Measurements from ENCODE around the gene TBL1XR1. TPM values are rescaled to one million over a fixed set of nuclear protein-coding genes. Genes with fewer than 3 reads are reported as not detected.
"Not testable (repeated sequence)": the region's sequence is repeated elsewhere in the genome, so short reads cannot be mapped to it uniquely, and the experiment has no call there.

TBL1XR1 gene
- total RNA-seq, 1 experiment from 2014 or later, result 127 TPM

DNA sequence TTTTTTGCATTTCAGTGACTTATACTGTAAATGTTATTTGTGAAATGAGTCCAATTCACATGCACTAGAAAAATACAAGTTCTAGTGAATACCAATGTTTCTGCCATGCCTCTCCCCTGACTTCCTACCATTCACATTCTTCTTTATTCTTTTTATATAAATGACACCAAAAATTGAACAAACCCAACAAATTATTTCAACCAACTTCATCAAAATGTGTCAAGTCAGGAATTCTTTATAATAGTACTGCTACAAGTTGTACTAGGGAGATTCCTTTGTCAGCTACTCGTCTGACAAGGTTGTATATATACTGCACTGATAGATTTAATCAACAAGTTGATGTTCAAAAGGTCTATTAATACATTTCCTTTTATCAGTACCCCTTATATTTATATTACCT, 3.0 kb downstream of the TBL1XR1 start:
- no peak overlapping the region for H3K27ac Mint-ChIP-seq (ENCODE audit: unreplicated experiment)
- H3K9me3 Mint-ChIP-seq (ENCODE audit: unreplicated experiment), result no peaks in the 10 kb centered on the region
- POLR2A ChIA-PET, result interaction anchor here (0.6 kb wide), 1 partner anchor 67 kb away, joined by 4 read pairs; no protein-coding TSS in a partner anchor
- H3K9me3 ChIP-seq, result no peaks in the 10 kb centered on the region
- intact Hi-C loops (cut with micrococcal nuclease; ENCODE audit: unreplicated experiment), result loop anchor here (2.0 to 10.0 kb wide), 2 partner anchors 143 to 1191 kb away; no protein-coding TSS in a partner anchor
- no peak for DNase-seq
- H3K4me3 Mint-ChIP-seq (ENCODE audit: unreplicated experiment), result peak overlapping the region; percentile 95
- no peaks in the 10 kb centered on the region for H3K27me3 ChIP-seq (replicated peaks; ENCODE audit: control insufficient read depth, insufficient read depth, low read length)
- H3K36me3 Mint-ChIP-seq (ENCODE audit: insufficient read depth, unreplicated experiment), result peaks cover 22% of the 10 kb centered on the region
- CTCF ChIA-PET, result no interaction called here
- no TSS peak for BruUV-seq (replicated peaks)
- H3K27me3 Mint-ChIP-seq (ENCODE audit: insufficient read depth, unreplicated experiment), result no peaks in the 10 kb centered on the region
- H3K4me1 Mint-ChIP-seq (ENCODE audit: low read depth, unreplicated experiment), result peaks cover 27% of the 10 kb centered on the region
- no peak overlapping the region for H3K4me3 ChIP-seq (ENCODE audit: low read depth, low read length)
- H3K36me3 ChIP-seq (ENCODE audit: control insufficient read depth, insufficient read depth, low read length), result no peaks in the 10 kb centered on the region
- no peak for TF ChIP-seq CTCF (IDR thresholded peaks at IDR 0.05; ENCODE audit: insufficient read depth in 1 of 2, low read depth in 1 of 2, low read length in 1 of 2, severe bottlenecking in 1 of 2, unreplicated experiment in 1 of 2)
- peaks cover 18% of the 10 kb centered on the region for H3K4me1 ChIP-seq

GRCh38 chr3:177193688-177194268, 3.5 kb downstream of the TBL1XR1 start:
- H3K36me3 Mint-ChIP-seq (ENCODE audit: insufficient read depth, unreplicated experiment), result peaks cover 22% of the 10 kb centered on the region
- CTCF ChIA-PET, result no interaction called here
- H3K27me3 ChIP-seq (replicated peaks; ENCODE audit: control insufficient read depth, insufficient read depth, low read length), result no peaks in the 10 kb centered on the region
- H3K9me3 ChIP-seq, result no peaks in the 10 kb centered on the region
- DNase-seq, result no peak
- no peak overlapping the region for H3K4me3 ChIP-seq (ENCODE audit: low read depth, low read length)
- no peak overlapping the region for H3K4me3 Mint-ChIP-seq (ENCODE audit: unreplicated experiment)
- no TSS peak for BruUV-seq (replicated peaks)
- POLR2A ChIA-PET, result interaction anchor here (0.6 kb wide), 1 partner anchor 67 kb away, joined by 4 read pairs; no protein-coding TSS in a partner anchor
- H3K4me1 Mint-ChIP-seq (ENCODE audit: low read depth, unreplicated experiment), result peaks cover 24% of the 10 kb centered on the region
- no peaks in the 10 kb centered on the region for H3K27me3 Mint-ChIP-seq (ENCODE audit: insufficient read depth, unreplicated experiment)
- no peak overlapping the region for H3K27ac Mint-ChIP-seq (ENCODE audit: unreplicated experiment)
- H3K36me3 ChIP-seq (ENCODE audit: control insufficient read depth, insufficient read depth, low read length), result no peaks in the 10 kb centered on the region
- intact Hi-C loops (cut with micrococcal nuclease; ENCODE audit: unreplicated experiment), result loop anchor here (2.0 to 10.0 kb wide), 2 partner anchors 143 to 1191 kb away; no protein-coding TSS in a partner anchor
- peaks cover 15% of the 10 kb centered on the region for H3K4me1 ChIP-seq
- TF ChIP-seq CTCF (IDR thresholded peaks at IDR 0.05; ENCODE audit: insufficient read depth in 1 of 2, low read depth in 1 of 2, low read length in 1 of 2, severe bottlenecking in 1 of 2, unreplicated experiment in 1 of 2), result no peak
- no peaks in the 10 kb centered on the region for H3K9me3 Mint-ChIP-seq (ENCODE audit: unreplicated experiment)

DNA sequence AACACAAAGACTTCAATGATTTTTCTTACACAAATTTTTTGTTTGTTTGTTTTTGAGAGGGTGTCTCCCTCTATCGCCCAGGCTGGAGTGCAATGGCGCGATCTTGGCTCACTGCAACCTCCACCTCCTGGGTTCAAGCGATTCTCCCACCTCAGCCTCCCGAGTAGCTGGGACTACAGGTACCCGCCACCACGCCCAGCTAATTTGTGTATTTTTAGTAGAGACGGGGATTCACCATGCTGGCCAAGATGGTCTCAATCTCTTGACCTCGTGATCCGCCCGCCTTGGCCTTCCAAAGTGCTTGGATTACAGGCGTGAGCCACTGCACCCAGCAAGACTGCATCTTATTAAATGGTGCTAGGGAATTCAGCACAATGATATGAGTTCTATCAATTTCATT, 4.0 kb downstream of the TBL1XR1 start:
- POLR2A ChIA-PET; BruUV-seq (replicated peaks); H3K27ac Mint-ChIP-seq (ENCODE audit: unreplicated experiment); H3K9me3 ChIP-seq; CTCF ChIA-PET; H3K4me3 ChIP-seq (ENCODE audit: low read depth, low read length); H3K4me1 ChIP-seq; H3K27me3 ChIP-seq (replicated peaks; ENCODE audit: control insufficient read depth, insufficient read depth, low read length); DNase-seq; H3K27me3 Mint-ChIP-seq (ENCODE audit: insufficient read depth, unreplicated experiment); H3K9me3 Mint-ChIP-seq (ENCODE audit: unreplicated experiment); H3K36me3 ChIP-seq (ENCODE audit: control insufficient read depth, insufficient read depth, low read length); H3K4me3 Mint-ChIP-seq (ENCODE audit: unreplicated experiment): not testable (repeated sequence)
- Mint-ChIP-seq H3K4me1 (ENCODE audit: low read depth, unreplicated experiment) (peaks cover 19% of the 10 kb centered on the region), H3K36me3 (ENCODE audit: insufficient read depth, unreplicated experiment) (peaks cover 22% of the 10 kb centered on the region)
- intact Hi-C loops (cut with micrococcal nuclease; ENCODE audit: unreplicated experiment), result loop anchor here (10.0 kb wide), 1 partner anchor 1192 kb away; no protein-coding TSS in a partner anchor
